HTR-8/SVneo (cell line): ENCODE results near the gene ZNF821.
"Not testable (repeated sequence)": the region's sequence is repeated elsewhere in the genome, so short reads cannot be mapped to it uniquely, and the experiment has no call there.

Experiments used
- DNase-seq: peaks from one replicate; pipeline ENCODE4 v3.0.0; 2011; ENCODE audit warnings: low spot score, mixed read lengths; ENCODE audit not compliant: insufficient read length
- FAIRE-seq: peaks from 2 replicates; lab custom pipeline; 2011; peaks lifted over from hg19 to GRCh38; lab: Jason Lieb, UNC

Gene ZNF821

GRCh38 chr16:71865173-71865863 lies 18.7 kb downstream of the ZNF821 start:
- no peak for FAIRE-seq

DNA sequence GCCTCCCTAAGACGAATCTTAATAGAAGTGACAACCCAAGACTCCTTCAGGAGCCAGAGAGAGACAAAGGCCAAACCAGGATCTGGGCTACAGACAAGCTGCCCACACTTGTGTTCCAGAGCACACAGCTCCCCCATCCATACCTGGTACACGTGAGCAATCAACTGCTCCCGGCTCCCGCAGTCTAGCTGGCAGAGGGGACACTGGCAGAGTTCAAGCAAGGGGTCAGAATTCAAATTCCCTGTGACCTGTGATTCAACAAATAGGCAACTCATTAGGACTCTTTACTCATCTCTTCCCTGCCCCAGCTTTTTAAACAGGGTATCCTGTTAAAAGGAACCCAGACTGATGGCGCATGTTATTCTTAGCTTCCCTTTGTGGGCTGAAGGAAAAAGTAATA lies 20.0 kb downstream of the ZNF821 start:
- FAIRE-seq (no peak), DNase-seq (no peak)

More at GRCh38 chr16:71865173-71865863, 18.7 kb downstream of the ZNF821 start:
- DNase-seq = no peak

DNA sequence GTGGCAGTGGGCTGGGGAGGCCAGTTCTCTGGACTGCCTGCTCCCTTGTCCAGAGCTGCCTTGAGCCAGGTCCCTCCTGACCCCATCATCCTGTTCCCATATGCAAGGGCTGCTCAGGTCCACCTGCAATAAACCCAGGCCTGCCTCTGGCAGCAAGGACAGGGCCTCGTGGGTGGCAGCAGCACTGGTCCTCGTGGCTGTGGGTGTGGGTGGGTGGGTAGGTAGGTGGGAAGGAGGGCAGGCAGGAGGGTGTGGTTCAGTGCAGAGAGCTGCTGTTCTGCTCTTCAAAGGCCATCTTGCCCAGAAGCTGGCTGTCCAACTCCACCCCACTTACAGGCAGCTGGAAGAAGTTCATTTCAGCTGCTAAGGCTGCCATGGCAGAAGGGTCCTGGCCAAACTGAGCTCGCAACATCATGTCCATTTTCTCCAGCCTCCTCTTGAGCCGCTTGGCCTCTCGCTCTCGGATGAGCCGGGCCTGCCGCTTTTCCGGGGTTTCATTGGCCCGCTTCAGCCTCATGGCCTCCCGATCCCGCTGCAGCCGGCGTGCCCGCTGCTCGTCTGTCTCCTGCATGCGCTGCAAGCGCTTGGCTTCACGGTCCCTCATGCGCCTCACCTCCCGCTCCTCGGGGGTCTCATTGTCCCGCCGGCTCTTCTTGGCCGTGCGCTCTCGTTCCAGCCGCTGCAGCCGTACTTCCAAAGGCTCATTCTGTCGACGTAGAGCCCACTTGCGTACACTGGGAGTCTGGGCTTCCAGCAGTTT lies 24.0 kb downstream of the ZNF821 start:
- no peak for FAIRE-seq
- no peak for DNase-seq

- DNase-seq (no peak), FAIRE-seq (peak; percentile 82)
Observed at GRCh38 chr16:71855937-71856662, 27.9 kb downstream of the ZNF821 start.

DNA sequence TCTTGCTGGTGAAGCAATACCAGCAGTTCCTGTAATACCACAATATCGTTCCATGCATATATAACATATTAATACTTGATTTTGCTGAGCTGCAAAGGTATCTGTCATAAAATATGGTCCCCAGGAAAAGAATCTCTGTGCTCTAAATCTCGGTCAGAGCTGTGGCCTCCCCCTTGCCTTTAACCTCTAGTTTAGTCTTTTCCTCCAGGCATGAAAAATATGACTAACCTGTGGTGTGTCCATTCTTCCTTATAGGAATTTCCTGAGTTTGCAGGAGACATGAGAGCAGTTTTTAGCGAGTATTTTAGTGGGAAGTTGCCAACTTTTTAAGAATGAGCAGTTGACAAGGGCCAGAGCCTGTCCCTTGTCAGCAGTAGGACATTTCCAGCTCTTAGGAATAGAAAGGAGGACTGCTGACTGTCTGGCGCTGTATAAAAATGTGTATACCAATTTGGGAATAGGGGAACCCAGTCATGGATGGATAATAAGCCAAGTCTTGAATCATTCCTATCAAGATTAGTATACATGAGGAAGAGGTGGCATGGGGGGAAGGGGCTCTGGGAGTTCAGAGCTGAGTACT lies 29.5 kb downstream of the ZNF821 start:
- DNase-seq (no peak), FAIRE-seq (no peak)

DNA sequence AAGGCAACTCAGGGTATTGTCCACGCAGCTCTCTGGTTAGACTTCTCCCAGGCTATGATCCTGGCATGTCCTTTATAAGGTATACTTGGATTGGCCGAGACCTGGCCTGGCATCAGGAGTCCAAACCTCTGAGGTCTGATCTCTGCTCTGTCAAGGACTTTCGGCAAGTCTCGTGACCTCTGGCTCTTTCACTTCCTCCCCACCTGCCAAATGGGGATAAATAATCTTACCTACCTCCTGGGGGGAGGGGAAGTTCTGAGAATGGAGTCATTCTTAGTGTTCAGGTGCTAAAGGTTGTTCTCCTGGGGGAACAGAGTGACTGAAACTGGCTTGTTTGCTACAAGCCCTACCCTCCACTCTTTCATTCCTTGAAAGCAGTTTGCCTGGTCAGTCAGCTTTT lies 30.6 kb downstream of the ZNF821 start:
- DNase-seq (no peak), FAIRE-seq (no peak)

DNA sequence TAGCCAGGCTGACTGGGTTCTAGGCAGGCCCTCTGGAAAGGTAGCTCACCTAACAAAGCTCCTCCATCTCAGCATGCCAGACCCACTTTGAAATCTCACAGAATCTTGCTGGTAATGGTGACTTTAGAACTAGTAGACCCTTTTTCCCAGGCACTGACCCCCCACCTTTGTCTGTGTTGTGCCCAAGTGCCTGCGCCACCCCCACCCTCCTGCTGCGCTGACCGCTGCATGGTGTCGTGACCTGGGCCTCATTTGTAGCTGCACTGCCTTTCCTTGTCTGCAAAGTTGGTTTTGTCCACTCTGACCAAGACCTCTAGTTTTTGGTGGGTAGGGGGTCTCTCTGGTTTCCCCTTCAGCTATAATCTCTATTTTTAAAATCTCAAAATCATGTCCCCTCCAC lies 31.4 kb downstream of the ZNF821 start:
- DNase-seq (no peak), FAIRE-seq (no peak)

DNA sequence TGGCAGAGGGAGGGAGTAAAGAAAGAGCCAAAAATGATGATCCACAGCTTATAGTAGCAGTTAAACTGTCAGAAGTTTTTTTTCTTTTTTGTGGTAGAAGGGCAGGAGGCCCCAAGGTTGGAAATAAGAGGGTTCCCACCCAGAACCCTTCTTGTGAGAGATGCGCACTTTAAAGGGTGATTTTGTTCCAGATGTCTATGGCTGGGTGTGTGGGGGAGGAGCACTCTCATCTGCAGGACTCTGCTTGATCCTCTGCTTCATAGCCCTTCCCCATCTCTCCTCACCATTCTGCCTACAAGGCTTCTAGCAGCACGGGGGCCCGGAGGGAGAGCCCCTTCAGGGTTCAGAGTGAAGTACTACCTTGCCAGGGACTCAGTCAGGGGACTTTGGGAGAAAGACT lies 31.8 kb downstream of the ZNF821 start:
- DNase-seq (no peak), FAIRE-seq (no peak)

- DNase-seq = no peak
- no peak for FAIRE-seq
Observed at GRCh38 chr16:71851746-71852145, 32.2 kb downstream of the ZNF821 start.

DNA sequence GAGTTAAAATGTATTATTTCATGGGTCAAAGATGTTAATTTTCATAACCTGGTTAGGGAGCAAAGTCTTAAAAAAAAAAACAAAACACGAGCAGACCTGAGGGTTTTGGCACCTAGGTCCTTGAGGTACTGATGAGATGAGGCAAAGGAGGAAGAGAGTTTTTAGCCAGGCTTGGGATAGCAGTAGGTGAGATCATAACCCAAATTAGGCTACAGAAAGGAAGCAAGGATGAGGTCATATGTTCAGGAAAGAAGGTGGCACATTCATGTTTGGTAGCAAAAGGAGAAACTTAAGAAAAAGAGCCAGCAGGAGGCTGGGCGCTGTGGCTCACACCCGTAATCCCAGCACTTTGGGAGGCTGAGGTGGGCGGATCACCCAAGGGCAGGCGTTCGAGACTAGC lies 35.4 kb downstream of the ZNF821 start:
- no peak for FAIRE-seq
- no peak for DNase-seq

DNA sequence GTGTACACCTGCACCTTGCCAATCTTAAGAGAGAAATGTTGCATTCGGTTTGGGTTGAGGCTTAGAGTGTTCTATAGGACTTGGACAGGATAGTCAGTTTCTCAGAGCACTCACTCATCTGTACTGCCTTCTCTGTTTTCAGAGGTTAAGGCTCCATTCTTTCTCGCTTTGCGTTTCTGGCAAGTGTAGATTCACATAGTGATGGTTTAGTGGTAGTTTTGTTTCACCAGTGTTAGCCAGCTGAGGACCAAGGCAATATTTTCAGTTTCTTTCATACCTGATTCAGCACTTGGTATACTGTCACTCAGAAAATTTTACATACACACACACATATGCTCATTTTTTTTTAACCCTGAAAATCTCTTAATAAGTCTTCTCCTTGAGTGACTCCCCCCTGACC lies 36.9 kb downstream of the ZNF821 start:
- DNase-seq (no peak), FAIRE-seq (no peak)

DNA sequence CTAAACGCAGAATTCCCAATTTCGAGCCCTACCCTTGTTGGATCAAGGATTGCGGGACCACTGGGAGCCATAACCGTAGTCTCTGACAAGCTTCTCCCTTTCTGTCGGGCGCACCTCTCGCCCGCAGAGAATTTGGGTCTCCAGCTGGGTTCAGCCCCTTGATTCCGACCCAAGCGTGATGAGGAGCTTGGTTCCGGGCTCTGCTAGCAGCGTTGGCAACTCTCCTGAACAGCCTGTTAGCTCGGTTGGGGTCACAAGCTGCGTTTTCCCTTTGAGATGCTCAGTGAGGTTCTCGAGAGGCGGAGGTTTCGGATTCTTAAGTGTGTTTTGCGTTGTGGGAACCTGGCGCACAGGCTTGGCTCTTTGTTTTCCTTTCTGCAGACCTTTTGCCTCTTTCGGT lies 37.6 kb downstream of the ZNF821 start:
- DNase-seq (no peak), FAIRE-seq (no peak)

DNA sequence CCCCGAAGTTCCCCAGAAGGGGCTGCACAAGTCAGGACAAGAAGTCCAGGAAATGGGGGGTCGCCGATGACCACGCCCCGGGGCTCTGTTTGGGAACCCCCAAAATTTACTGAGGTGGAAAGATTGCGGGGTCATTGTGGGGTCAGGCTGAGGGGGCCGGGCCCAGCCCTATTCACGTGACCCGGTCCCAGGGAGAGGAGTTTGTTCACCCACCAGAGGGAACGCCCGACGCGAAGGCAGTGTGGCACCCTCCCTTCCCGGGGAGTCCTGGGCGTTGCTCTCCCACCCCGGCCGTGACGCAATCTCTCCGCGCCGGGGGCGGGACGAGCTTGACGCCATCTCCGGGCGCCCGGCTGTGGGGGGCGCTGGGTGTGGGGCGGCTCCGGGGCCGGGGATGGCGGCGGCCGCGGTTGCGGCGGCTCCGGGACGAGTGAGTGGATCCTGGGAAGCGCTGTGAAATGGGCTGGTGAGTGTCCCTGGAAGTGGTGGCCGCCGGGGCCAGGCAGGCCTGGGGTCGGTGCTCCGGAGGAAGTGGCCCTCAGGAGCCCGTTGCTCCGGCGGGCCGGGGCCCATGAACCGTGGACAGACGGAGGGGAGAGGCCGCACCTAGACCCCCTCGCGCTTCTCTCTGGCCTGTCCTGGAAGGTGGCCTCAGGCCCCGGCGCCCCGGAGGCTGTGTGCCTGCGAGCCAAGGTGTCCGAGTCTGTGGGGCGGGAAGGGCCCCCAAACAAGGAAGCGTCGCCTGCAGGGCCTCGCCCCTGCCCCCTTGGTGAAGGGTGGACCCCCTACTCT lies 38.1 kb downstream of the ZNF821 start, which contains the start of gene ATXN1L:
Gene ATXN1L (plus strand): TSS at position 338 of the 792 bp plus-strand sequence. CDS start 3,765 bp downstream, outside the sequence.
- peak; percentile 98 for FAIRE-seq

DNA sequence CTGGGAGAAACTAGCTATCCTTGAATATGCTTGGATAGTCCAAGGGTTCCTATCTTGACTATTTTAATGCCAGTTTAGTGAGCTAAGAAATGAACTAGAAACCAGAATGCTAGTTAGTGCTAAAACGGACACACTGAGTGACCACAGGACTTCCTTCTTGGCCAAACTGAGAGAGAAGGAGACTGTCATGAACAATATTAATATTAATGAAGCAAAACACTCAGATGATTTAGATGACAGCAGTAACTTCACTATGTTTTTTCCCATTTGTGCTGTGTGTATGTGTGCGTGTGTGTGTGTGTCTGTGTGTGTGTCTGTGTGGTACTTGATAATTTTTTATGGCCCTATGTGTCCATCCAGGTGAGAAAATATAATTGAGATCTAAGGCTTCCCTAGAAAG lies 40.4 kb downstream of the ZNF821 start:
- FAIRE-seq (no peak), DNase-seq (no peak)

More for the DNA sequence above, 38.1 kb downstream of the ZNF821 start, which contains the start of gene ATXN1L:
- peak; percentile 100 for DNase-seq

DNA sequence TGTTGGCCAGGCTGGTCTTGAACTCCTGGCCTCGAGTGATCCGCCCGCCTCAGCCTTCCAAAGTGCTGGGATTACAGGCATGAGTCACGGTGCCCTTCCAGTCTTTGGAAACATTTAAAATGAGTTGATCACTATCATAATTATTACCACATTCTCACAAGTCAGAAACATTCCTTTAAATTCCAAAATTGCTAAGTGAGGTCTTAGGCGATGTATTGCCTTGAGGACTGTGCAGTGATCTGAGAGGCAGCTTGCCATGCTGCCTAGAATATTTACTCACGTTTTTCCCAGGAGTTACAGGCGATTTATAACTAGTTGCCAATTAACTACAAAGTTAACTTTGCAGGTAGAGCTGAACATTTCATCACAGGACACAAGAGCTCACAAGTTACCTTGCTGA lies 43.9 kb downstream of the ZNF821 start:
- DNase-seq = no peak
- peak; percentile 26 for FAIRE-seq

DNA sequence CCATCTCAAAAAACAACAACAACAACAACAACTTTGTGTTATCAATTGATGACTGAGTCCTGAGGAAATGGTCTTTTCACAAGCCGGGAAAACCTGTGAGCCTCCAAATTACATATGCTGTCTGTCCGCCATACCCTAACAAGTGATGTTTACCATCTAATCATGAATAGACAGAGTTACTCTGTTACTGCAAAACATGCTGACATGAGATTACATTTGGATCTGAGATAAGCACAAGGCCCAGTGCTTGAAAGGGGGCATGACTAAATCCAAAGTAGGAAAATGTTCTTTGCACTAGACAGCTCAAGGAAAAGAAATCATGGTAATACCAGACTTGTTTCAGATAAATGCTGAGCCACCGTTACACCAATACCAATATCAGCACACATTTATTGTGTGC lies 46.8 kb downstream of the ZNF821 start:
- FAIRE-seq (peak; percentile 85), DNase-seq (no peak)

- no peak for DNase-seq
- no peak for FAIRE-seq
Observed at GRCh38 chr16:71834291-71834690, 49.7 kb downstream of the ZNF821 start.

- DNase-seq, FAIRE-seq: not testable (repeated sequence)
Observed at GRCh38 chr16:71832112-71832511, 51.9 kb downstream of the ZNF821 start.

GRCh38 chr16:71831698-71832097 lies 52.3 kb downstream of the ZNF821 start:
- not testable (repeated sequence) for DNase-seq, FAIRE-seq

- FAIRE-seq (peak; percentile 68), DNase-seq (no peak)
Observed at GRCh38 chr16:71830359-71830758, 53.6 kb downstream of the ZNF821 start.
